ENCODE data around the gene ZFPM1. TPM values are rescaled to one million over a fixed set of nuclear protein-coding genes. Genes with fewer than 3 reads are reported as not detected.

The ZFPM1 gene
- total RNA-seq, 2 donors from 2014 or later, result 18.1 to 21.5 TPM

DNA sequence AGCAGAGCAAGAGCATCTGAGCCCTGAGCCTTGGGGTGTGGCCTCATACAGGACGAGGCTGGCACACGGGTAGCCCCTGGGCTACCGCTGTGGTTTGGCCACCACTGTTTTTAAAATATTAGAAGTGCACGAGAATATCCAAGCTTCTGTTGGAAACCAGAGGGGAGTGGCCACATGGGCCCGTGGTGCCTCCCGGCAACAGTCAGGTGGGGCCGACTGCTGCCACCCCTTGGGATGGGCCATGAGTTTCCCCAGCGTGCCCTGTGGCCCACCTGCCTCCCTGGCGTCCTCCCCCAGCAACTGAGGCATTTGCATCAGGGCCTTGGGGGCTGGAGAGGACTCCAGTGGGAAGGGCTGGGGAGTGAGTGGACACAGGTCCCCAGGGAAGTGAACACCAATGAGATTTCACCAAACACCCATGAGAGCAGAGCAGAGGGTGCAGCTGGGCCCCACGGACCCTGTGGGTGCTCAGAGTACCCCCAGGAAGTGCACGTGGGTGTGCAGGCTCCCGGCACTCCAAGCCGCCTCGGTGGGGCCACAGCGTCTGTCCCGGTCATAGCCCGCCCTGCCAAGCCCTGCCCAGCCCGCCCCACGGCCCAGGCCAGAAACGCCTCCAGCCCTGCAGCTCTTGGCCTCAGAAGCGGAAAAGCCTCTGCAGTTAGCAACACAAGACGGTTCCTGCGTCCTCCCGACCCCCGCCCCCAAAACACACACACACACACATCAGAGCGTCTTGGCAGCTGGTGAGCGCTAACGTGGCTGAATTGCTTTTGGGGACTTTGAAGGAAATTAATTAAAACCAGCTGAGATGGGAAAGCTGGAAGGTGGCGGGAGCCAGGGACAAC is 47.6 kb upstream of the ZFPM1 start:
- Histone ChIP-seq H3K9ac (ENCODE audit: extremely low read depth, low read length, poor library complexity, severe bottlenecking) (no peak overlapping the region), H3K9me3 (ENCODE audit: control insufficient read depth, low read length) (no peaks in the 10 kb centered on the region), H3K27ac (ENCODE audit: low read depth, low read length) (peak overlapping the region; percentile 44), H3K27me3 (ENCODE audit: control insufficient read depth, insufficient read depth, low read length, poor library complexity, severe bottlenecking) (no peaks in the 10 kb centered on the region), H3K4me3 (ENCODE audit: low read length) (no peak overlapping the region), H3K36me3 (ENCODE audit: control insufficient read depth, insufficient read depth, low read length) (no peaks in the 10 kb centered on the region), H3K4me1 (ENCODE audit: control insufficient read depth, insufficient read depth, low read length) (no peaks in the 10 kb centered on the region)
- DNase-seq, result no peak
- H3K27me3 Mint-ChIP-seq (ENCODE audit: insufficient read depth), result no peaks in the 10 kb centered on the region
- H3K27ac Mint-ChIP-seq, result no peak overlapping the region
- H3K9me3 Mint-ChIP-seq, result no peaks in the 10 kb centered on the region
- WGBS, 2 experiments (ENCODE audit: insufficient coverage in 1 of 2, insufficient read length in 1 of 2), result 92 to 94% methylated on average over 16 to 29 of the region's 29 CpGs
- TF ChIP-seq, protein P1, sequence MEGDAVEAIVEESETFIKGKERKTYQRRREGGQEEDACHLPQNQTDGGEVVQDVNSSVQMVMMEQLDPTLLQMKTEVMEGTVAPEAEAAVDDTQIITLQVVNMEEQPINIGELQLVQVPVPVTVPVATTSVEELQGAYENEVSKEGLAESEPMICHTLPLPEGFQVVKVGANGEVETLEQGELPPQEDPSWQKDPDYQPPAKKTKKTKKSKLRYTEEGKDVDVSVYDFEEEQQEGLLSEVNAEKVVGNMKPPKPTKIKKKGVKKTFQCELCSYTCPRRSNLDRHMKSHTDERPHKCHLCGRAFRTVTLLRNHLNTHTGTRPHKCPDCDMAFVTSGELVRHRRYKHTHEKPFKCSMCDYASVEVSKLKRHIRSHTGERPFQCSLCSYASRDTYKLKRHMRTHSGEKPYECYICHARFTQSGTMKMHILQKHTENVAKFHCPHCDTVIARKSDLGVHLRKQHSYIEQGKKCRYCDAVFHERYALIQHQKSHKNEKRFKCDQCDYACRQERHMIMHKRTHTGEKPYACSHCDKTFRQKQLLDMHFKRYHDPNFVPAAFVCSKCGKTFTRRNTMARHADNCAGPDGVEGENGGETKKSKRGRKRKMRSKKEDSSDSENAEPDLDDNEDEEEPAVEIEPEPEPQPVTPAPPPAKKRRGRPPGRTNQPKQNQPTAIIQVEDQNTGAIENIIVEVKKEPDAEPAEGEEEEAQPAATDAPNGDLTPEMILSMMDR (conservative IDR thresholded peaks at IDR 0.05), result no peak
- H3K4me1 Mint-ChIP-seq, result no peaks in the 10 kb centered on the region
- H3K4me3 Mint-ChIP-seq, result no peak overlapping the region
- no peaks in the 10 kb centered on the region for H3K36me3 Mint-ChIP-seq (ENCODE audit: low read depth)

DNA sequence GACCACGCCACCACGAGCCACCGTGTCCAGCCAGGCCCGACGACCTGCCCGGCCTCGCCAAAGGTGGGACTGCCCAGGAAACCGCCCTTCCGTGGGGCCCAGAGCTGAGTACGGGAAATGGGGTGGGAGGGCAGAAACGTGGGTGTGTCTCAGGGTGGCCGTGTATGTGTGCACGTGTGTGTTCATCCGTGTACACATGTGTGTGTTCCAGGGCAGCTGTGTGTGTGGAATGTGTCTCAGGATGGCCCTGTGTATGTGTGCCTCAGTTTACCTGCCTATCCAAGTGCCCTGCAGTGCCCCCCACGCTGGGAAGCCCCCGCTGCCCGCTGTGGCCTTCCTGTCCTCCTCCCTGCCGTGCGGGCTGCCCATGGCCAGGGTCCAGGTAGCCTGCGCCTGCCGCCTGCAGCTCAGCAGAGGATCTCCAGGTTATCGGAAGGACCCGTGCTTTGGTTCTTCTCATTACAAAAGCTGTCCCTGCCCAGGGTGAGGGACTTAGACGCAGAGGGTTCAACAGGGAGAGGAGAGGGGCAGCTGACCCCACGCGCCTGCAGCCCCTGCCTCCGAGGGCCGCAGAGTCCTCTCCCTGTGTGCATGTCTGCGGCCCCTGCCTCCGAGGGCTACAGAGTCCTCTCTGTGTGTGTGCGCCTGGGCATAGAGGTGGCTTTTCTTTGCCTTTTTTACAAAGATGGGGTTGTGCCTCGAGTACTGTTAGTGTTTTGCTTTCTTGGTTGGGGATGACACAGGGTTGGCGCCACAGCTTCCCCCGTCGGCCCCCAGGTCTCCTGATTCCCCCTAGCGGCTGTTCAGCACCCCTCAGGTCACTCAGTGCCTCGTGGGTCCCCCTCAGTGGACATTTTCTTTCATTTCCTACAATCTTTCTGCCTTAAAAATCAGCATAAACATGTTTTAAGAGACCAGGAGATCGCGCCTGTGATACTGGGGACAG is 46.7 kb upstream of the ZFPM1 start:
- 91 to 95% methylated on average over 9 to 39 of the region's 39 CpGs for WGBS, 2 experiments (ENCODE audit: insufficient coverage in 1 of 2, insufficient read length in 1 of 2)
- Mint-ChIP-seq H3K36me3 (ENCODE audit: low read depth) (no peaks in the 10 kb centered on the region), H3K4me1 (no peaks in the 10 kb centered on the region), H3K27ac (peak overlapping the region; percentile 67), H3K4me3 (no peak overlapping the region), H3K9me3 (no peaks in the 10 kb centered on the region), H3K27me3 (ENCODE audit: insufficient read depth) (no peaks in the 10 kb centered on the region)
- H3K27me3 ChIP-seq (ENCODE audit: control insufficient read depth, insufficient read depth, low read length, poor library complexity, severe bottlenecking), result no peaks in the 10 kb centered on the region
- no peaks in the 10 kb centered on the region for H3K36me3 ChIP-seq (ENCODE audit: control insufficient read depth, insufficient read depth, low read length)
- no peak for DNase-seq
- H3K4me3 ChIP-seq (ENCODE audit: low read length), result no peak overlapping the region
- H3K27ac ChIP-seq (ENCODE audit: low read depth, low read length), result peak overlapping the region; percentile 44
- TF ChIP-seq, protein P1 (conservative IDR thresholded peaks at IDR 0.05), result peak; percentile 60
- H3K9ac ChIP-seq (ENCODE audit: extremely low read depth, low read length, poor library complexity, severe bottlenecking), result no peak overlapping the region
- H3K9me3 ChIP-seq (ENCODE audit: control insufficient read depth, low read length), result no peaks in the 10 kb centered on the region
- no peaks in the 10 kb centered on the region for H3K4me1 ChIP-seq (ENCODE audit: control insufficient read depth, insufficient read depth, low read length)

DNA sequence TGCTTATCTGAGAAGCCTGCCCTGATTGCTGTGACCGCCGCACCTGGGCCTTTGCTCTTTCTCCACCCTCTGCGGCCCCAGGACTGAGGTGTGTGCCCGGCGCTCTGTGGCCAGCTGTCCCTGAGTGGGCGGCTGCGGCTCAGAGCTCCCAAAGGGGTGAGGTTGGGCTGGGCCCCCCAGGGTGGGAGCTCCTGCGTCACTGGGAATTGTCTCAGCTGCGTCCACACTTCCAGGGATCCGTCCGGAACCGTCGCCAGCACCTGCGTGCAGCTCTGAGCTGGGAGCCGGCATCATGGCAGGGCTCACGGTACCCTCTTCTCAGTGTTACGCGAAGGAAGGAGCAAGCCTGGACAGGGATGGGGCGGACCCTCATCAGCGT is 46.0 kb upstream of the ZFPM1 start:
- TF ChIP-seq, protein P1 (conservative IDR thresholded peaks at IDR 0.05), result no peak
- H3K27ac Mint-ChIP-seq, result peak overlapping the region; percentile 67
- H3K4me3 Mint-ChIP-seq, result no peak overlapping the region
- Histone ChIP-seq H3K27ac (ENCODE audit: low read depth, low read length) (no peak overlapping the region), H3K36me3 (ENCODE audit: control insufficient read depth, insufficient read depth, low read length) (no peaks in the 10 kb centered on the region), H3K9ac (ENCODE audit: extremely low read depth, low read length, poor library complexity, severe bottlenecking) (no peak overlapping the region), H3K4me3 (ENCODE audit: low read length) (no peak overlapping the region), H3K9me3 (ENCODE audit: control insufficient read depth, low read length) (no peaks in the 10 kb centered on the region), H3K27me3 (ENCODE audit: control insufficient read depth, insufficient read depth, low read length, poor library complexity, severe bottlenecking) (no peaks in the 10 kb centered on the region), H3K4me1 (ENCODE audit: control insufficient read depth, insufficient read depth, low read length) (no peaks in the 10 kb centered on the region)
- WGBS, 2 experiments (ENCODE audit: insufficient coverage in 1 of 2, insufficient read length in 1 of 2), result 94 to 99% methylated on average over 12 to 20 of the region's 20 CpGs
- no peaks in the 10 kb centered on the region for H3K9me3 Mint-ChIP-seq
- H3K36me3 Mint-ChIP-seq (ENCODE audit: low read depth), result no peaks in the 10 kb centered on the region
- no peaks in the 10 kb centered on the region for H3K27me3 Mint-ChIP-seq (ENCODE audit: insufficient read depth)
- DNase-seq, result no peak
- H3K4me1 Mint-ChIP-seq, result no peaks in the 10 kb centered on the region
